Measurements from ENCODE around the gene RBCK1. TPM values are rescaled to one million over a fixed set of nuclear protein-coding genes. Genes with fewer than 3 reads are reported as not detected.
"Not testable (repeated sequence)": the region's sequence is repeated elsewhere in the genome, so short reads cannot be mapped to it uniquely, and the experiment has no call there.

The RBCK1 gene
- total RNA-seq, 1 donor from 2014 or later: 97.6 TPM

GRCh38 chr20:376750-377149 is 31.3 kb upstream of the RBCK1 start:
- peaks cover 4% of the 10 kb centered on the region for H3K4me1 Mint-ChIP-seq (ENCODE audit: low read depth, unreplicated experiment)
- H3K36me3 Mint-ChIP-seq (ENCODE audit: unreplicated experiment): no peaks in the 10 kb centered on the region
- no peak overlapping the region for H3K4me3 Mint-ChIP-seq (ENCODE audit: unreplicated experiment)
- TF ChIP-seq CTCF (IDR thresholded peaks at IDR 0.05; ENCODE audit: partially characterized antibody, unreplicated experiment): no peak
- no peak overlapping the region for H3K27ac Mint-ChIP-seq (ENCODE audit: unreplicated experiment)
- peaks cover 1% of the 10 kb centered on the region for H3K9me3 Mint-ChIP-seq (ENCODE audit: unreplicated experiment)
- peaks cover 6% of the 10 kb centered on the region for H3K27me3 Mint-ChIP-seq (ENCODE audit: unreplicated experiment)
- DNase-seq: no peak

- H3K9me3 Mint-ChIP-seq (ENCODE audit: unreplicated experiment); H3K27ac Mint-ChIP-seq (ENCODE audit: unreplicated experiment); H3K4me3 Mint-ChIP-seq (ENCODE audit: unreplicated experiment): not testable (repeated sequence)
Observed at GRCh38 chr20:377578-377977, 30.5 kb upstream of the RBCK1 start.

GRCh38 chr20:378961-379336 is 29.1 kb upstream of the RBCK1 start:
- Mint-ChIP-seq H3K27ac (ENCODE audit: unreplicated experiment) (no peak overlapping the region), H3K27me3 (ENCODE audit: unreplicated experiment) (peaks cover 7% of the 10 kb centered on the region), H3K4me3 (ENCODE audit: unreplicated experiment) (no peak overlapping the region), H3K9me3 (ENCODE audit: unreplicated experiment) (peaks cover 3% of the 10 kb centered on the region), H3K36me3 (ENCODE audit: unreplicated experiment) (no peaks in the 10 kb centered on the region), H3K4me1 (ENCODE audit: low read depth, unreplicated experiment) (peaks cover 2% of the 10 kb centered on the region)
- DNase-seq: no peak
- TF ChIP-seq CTCF (IDR thresholded peaks at IDR 0.05; ENCODE audit: partially characterized antibody, unreplicated experiment): no peak

More at GRCh38 chr20:377578-377977, 30.5 kb upstream of the RBCK1 start:
- not testable (repeated sequence) for H3K36me3 Mint-ChIP-seq (ENCODE audit: unreplicated experiment); DNase-seq; H3K4me1 Mint-ChIP-seq (ENCODE audit: low read depth, unreplicated experiment); H3K27me3 Mint-ChIP-seq (ENCODE audit: unreplicated experiment)

- TF ChIP-seq CTCF (IDR thresholded peaks at IDR 0.05; ENCODE audit: partially characterized antibody, unreplicated experiment): no peak
- Mint-ChIP-seq H3K27me3 (ENCODE audit: unreplicated experiment) (peaks cover 5% of the 10 kb centered on the region), H3K4me3 (ENCODE audit: unreplicated experiment) (peak overlapping the region; percentile 80), H3K27ac (ENCODE audit: unreplicated experiment) (peak overlapping the region; percentile 73), H3K4me1 (ENCODE audit: low read depth, unreplicated experiment) (peaks cover 2% of the 10 kb centered on the region), H3K9me3 (ENCODE audit: unreplicated experiment) (peaks cover 3% of the 10 kb centered on the region), H3K36me3 (ENCODE audit: unreplicated experiment) (no peaks in the 10 kb centered on the region)
- DNase-seq: peak; percentile 85
Observed at GRCh38 chr20:380763-381580, 27.1 kb upstream of the RBCK1 start.

GRCh38 chr20:381581-382290 is 26.4 kb upstream of the RBCK1 start:
- Mint-ChIP-seq H3K36me3 (ENCODE audit: unreplicated experiment) (no peaks in the 10 kb centered on the region), H3K4me3 (ENCODE audit: unreplicated experiment) (peak overlapping the region; percentile 84), H3K4me1 (ENCODE audit: low read depth, unreplicated experiment) (peaks cover 2% of the 10 kb centered on the region), H3K9me3 (ENCODE audit: unreplicated experiment) (peaks cover 3% of the 10 kb centered on the region), H3K27me3 (ENCODE audit: unreplicated experiment) (peaks cover 5% of the 10 kb centered on the region), H3K27ac (ENCODE audit: unreplicated experiment) (peak overlapping the region; percentile 90)
- peak; percentile 77 for DNase-seq
- no peak for TF ChIP-seq CTCF (IDR thresholded peaks at IDR 0.05; ENCODE audit: partially characterized antibody, unreplicated experiment)

All from glutamatergic neuron (in vitro differentiated cells).